PC-9 (cell line): ENCODE results near the gene CES1. TPM values are rescaled to one million over a fixed set of nuclear protein-coding genes. Genes with fewer than 3 reads are reported as not detected.
A peak's percentile ranks its signal among the peaks of the same experiment; 100 is the strongest.
"Not testable (repeated sequence)": the region's sequence is repeated elsewhere in the genome, so short reads cannot be mapped to it uniquely, and the experiment has no call there.

Experiments used
- BruUV-seq: library from RNA; stranded (reverse); fragments of 400-500 nt; replicated peaks from 2 replicates; lab custom pipeline; 2021; lab: Mats Ljungman, UMichigan
- CTCF ChIA-PET: fragments of 300-600 bp; sonication (Branson Sonifier 250); formaldehyde crosslinking; loops from one replicate; lab custom pipeline; 2022; ENCODE audit warnings: antibody characterized with exemption; lab: Charles Lee
- POLR2A ChIA-PET: fragments of 300-600 bp; sonication (Branson Sonifier 250); formaldehyde crosslinking; loops from one replicate; lab custom pipeline; 2022; ENCODE audit warnings: antibody characterized with exemption; ENCODE audit not compliant: unreplicated experiment; lab: Charles Lee
- DNase-seq, 2 experiments: peaks; one replicate each; pipeline versions ENCODE4 v3.0.0 to v3.0.0-alpha.2; 2015 to 2022; ENCODE audit warnings: mixed read lengths in 1 of 2
- H2AFZ ChIP-seq: fragments of 200-600 bp; sonication (generic); 2 replicates; pipeline ENCODE4 v1.8.1; 2017; ENCODE audit warnings: antibody characterized with exemption
- H3F3A ChIP-seq: fragments of 200-600 bp; sonication (generic); 2 replicates; pipeline ENCODE4 v1.8.1; 2017; ENCODE audit warnings: antibody characterized with exemption, mild to moderate bottlenecking, low read depth; ENCODE audit not compliant: insufficient read depth
- H3K27ac ChIP-seq: fragments of 200-600 bp; sonication (generic); 2 replicates; pipeline ENCODE4 v1.6.1; 2016; ENCODE audit warnings: mixed run types
- H3K27me3 ChIP-seq: fragments of 200-600 bp; sonication (generic); 2 replicates; pipeline ENCODE4 v1.6.1; 2016; ENCODE audit warnings: low read depth, mixed run types; ENCODE audit not compliant: insufficient read depth
- H3K36me3 ChIP-seq: fragments of 200-600 bp; sonication (generic); 2 replicates; pipeline ENCODE4 v1.6.1; 2016; ENCODE audit warnings: low read depth, mixed run types
- H3K4me1 ChIP-seq: fragments of 200-600 bp; sonication (generic); replicated peaks from 2 replicates; pipeline ENCODE4 v1.6.1; 2016; ENCODE audit warnings: mixed run types; ENCODE audit not compliant: insufficient read depth
- H3K4me2 ChIP-seq: fragments of 200-600 bp; sonication (generic); 2 replicates; pipeline ENCODE4 v1.6.1; 2017; ENCODE audit warnings: mixed run types
- H3K4me3 ChIP-seq: fragments of 200-600 bp; sonication (generic); 2 replicates; pipeline ENCODE4 v1.6.1; 2016; ENCODE audit warnings: mixed run types
- H3K79me2 ChIP-seq: fragments of 200-600 bp; sonication (generic); 2 replicates; pipeline ENCODE4 v1.6.1; 2017; ENCODE audit warnings: low read depth, mixed run types
- H3K9me2 ChIP-seq: fragments of 200-600 bp; sonication (generic); 2 replicates; pipeline ENCODE4 v1.8.1; 2017; ENCODE audit warnings: mild to moderate bottlenecking; ENCODE audit not compliant: insufficient read depth
- H3K9me3 ChIP-seq: fragments of 200-600 bp; sonication (generic); 2 replicates; pipeline ENCODE4 v1.8.1; 2016; ENCODE audit warnings: low read depth; ENCODE audit not compliant: insufficient read depth
- H4K20me1 ChIP-seq: fragments of 200-600 bp; sonication (generic); 2 replicates; pipeline ENCODE4 v1.8.1; 2017; ENCODE audit not compliant: insufficient read depth
- EZH2 ChIP-seq: fragments of 200-600 bp; sonication (generic); IDR thresholded peaks from 2 replicates; pipeline ENCODE4 v1.8.0; 2017; ENCODE audit warnings: antibody characterized with exemption, low read depth
- intact Hi-C: fragments of 100-400 bp; cut with micrococcal nuclease; formaldehyde crosslinking; loops from one replicate; pipeline ENCODE4 v1.10.0; 2022; ENCODE audit not compliant: unreplicated experiment
- total RNA-seq: library from RNA; stranded (reverse); gene quantifications from 2 replicates; pipeline ENCODE4 v1.2.3, GENCODE V29; 2021
- TF ChIP-seq, protein P1 (sequence below): fragments of 200-600 bp; sonication (generic); conservative IDR thresholded peaks from 2 replicates; pipeline ENCODE4 v1.6.1; 2017; ENCODE audit warnings: mixed run types, antibody characterized with exemption, mild to moderate bottlenecking, moderate library complexity

CES1 gene
- total RNA-seq, 1 experiment from 2014 or later: 107 TPM

DNA sequence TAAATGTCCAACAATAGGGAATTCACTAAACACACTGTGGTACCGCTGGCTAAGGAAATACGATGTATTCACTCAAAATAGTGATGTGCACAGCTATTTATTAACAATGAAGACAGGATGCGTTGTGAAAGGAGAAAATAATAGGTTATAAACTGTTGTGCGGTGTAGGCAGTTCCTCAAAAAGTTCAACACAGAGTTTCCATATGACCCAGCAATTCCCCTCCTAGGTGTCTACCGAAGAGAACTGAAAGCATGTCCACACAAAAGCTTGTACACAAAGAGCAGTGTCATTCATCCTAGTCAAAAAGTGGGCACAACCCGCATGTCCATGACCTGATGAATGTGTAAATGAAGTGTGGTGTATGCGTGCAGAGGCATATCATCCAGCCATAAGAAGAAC lies 1.2 kb upstream of the CES1 start:
- intact Hi-C loops: loop anchor here (5.0 to 10.0 kb wide), 2 partner anchors 79 to 362 kb away; no protein-coding TSS in a partner anchor
- TF ChIP-seq EZH2: no peak
- TF ChIP-seq, protein P1, sequence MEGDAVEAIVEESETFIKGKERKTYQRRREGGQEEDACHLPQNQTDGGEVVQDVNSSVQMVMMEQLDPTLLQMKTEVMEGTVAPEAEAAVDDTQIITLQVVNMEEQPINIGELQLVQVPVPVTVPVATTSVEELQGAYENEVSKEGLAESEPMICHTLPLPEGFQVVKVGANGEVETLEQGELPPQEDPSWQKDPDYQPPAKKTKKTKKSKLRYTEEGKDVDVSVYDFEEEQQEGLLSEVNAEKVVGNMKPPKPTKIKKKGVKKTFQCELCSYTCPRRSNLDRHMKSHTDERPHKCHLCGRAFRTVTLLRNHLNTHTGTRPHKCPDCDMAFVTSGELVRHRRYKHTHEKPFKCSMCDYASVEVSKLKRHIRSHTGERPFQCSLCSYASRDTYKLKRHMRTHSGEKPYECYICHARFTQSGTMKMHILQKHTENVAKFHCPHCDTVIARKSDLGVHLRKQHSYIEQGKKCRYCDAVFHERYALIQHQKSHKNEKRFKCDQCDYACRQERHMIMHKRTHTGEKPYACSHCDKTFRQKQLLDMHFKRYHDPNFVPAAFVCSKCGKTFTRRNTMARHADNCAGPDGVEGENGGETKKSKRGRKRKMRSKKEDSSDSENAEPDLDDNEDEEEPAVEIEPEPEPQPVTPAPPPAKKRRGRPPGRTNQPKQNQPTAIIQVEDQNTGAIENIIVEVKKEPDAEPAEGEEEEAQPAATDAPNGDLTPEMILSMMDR: no peak
- no peak overlapping the region for H3K27ac ChIP-seq
- no peak overlapping the region for H3K4me2 ChIP-seq
- no peak overlapping the region for H2AFZ ChIP-seq
- peaks cover 11% of the 10 kb centered on the region for H3F3A ChIP-seq
- no peaks in the 10 kb centered on the region for H3K9me3 ChIP-seq
- ChIA-PET POLR2A (no interaction called here), CTCF (no interaction called here)
- no peak for DNase-seq
- no peaks in the 10 kb centered on the region for H3K27me3 ChIP-seq
- no peaks in the 10 kb centered on the region for H3K79me2 ChIP-seq
- H3K36me3 ChIP-seq: no peaks in the 10 kb centered on the region
- BruUV-seq: no TSS peak
- H3K4me1 ChIP-seq: peaks cover 35% of the 10 kb centered on the region
- no peaks in the 10 kb centered on the region for H3K9me2 ChIP-seq
- H3K4me3 ChIP-seq: no peak overlapping the region
- no peaks in the 10 kb centered on the region for H4K20me1 ChIP-seq

DNA sequence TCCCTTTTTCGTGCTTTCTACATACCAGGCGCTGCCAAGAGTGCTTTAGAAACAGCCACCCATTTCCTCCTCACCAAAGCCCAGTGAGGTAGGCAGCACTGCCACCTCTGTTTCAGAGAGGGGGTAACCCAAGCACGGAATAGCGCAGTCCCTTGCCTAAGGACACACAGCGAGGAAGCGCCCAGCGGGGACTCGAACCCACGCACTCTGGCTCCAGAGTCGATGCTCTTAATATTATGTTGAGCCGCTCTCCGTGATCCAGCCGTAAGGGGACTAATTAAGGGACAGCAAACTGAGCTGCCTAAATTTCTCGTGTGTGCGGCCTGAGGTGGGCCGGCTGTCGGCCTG lies 497 bp downstream of the CES1 start:
- no peaks in the 10 kb centered on the region for H3K79me2 ChIP-seq
- H3K27me3 ChIP-seq: no peaks in the 10 kb centered on the region
- H3K4me1 ChIP-seq: peaks cover 31% of the 10 kb centered on the region
- no peak for DNase-seq
- intact Hi-C loops: loop anchor here (5.0 to 10.0 kb wide), 2 partner anchors 78 to 360 kb away; no protein-coding TSS in a partner anchor
- no peaks in the 10 kb centered on the region for H3K9me3 ChIP-seq
- H3K27ac ChIP-seq: no peak overlapping the region
- H3K4me3 ChIP-seq: no peak overlapping the region
- ChIA-PET POLR2A (no interaction called here), CTCF (interaction anchor here (0.6 kb wide), 2 partner anchors 304 to 577 kb away, joined by 3 to 5 read pairs; no protein-coding TSS in a partner anchor)
- TF ChIP-seq, protein P1: no peak
- no peak for TF ChIP-seq EZH2
- no peaks in the 10 kb centered on the region for H4K20me1 ChIP-seq
- H3K9me2 ChIP-seq: no peaks in the 10 kb centered on the region
- H3F3A ChIP-seq: peaks cover 11% of the 10 kb centered on the region
- no peak overlapping the region for H3K4me2 ChIP-seq
- TSS peak; percentile 62 for BruUV-seq
- H3K36me3 ChIP-seq: no peaks in the 10 kb centered on the region
- H2AFZ ChIP-seq: no peak overlapping the region

DNA sequence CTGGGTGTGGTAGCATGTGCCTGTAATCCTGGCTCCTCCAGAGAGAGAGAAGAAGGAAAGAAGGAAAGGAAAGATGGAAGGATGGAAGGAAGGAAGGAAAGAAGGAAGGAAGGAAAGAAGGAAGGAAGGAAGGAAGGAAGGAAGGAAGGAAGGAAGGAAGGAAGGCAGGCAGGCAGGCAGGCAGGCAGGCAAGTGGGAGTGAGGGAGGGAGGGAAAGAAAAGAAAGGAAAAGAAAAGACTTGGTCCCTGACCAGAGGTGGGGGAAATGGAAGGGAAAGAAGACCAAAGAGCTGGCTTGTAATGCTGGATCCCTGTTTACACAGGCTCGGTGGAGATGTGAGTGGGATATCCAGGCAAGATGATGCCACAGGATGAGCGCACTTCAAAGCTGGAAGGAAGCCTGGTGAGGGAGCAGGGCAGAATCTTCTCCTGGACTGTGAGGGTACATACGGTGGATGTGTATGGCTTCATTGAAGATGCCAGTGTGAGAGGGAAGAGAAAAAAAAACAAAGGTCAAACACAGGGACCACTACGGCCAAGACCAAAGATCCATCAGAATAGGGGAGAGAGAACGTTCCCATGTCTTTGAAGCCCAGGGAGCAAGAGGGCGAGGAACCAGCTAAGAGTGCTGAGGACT lies 2.1 kb downstream of the CES1 start:
- no peak overlapping the region for H2AFZ ChIP-seq
- no peaks in the 10 kb centered on the region for H3K36me3 ChIP-seq
- no peaks in the 10 kb centered on the region for H4K20me1 ChIP-seq
- no peak for DNase-seq
- peaks cover 3% of the 10 kb centered on the region for H3F3A ChIP-seq
- H3K27me3 ChIP-seq: no peaks in the 10 kb centered on the region
- no peaks in the 10 kb centered on the region for H3K9me2 ChIP-seq
- intact Hi-C loops: loop anchor here (5.0 to 10.0 kb wide), 2 partner anchors 76 to 358 kb away; no protein-coding TSS in a partner anchor
- H3K4me1 ChIP-seq: peaks cover 16% of the 10 kb centered on the region
- no peak overlapping the region for H3K4me3 ChIP-seq
- no peaks in the 10 kb centered on the region for H3K9me3 ChIP-seq
- BruUV-seq: no TSS peak
- H3K4me2 ChIP-seq: no peak overlapping the region
- POLR2A ChIA-PET: no interaction called here
- CTCF ChIA-PET: interaction anchor here (0.7 kb wide), 1 partner anchor 155 kb away, joined by 6 read pairs; no protein-coding TSS in a partner anchor
- TF ChIP-seq, protein P1: no peak
- TF ChIP-seq EZH2: no peak
- no peak overlapping the region for H3K27ac ChIP-seq
- H3K79me2 ChIP-seq: no peaks in the 10 kb centered on the region

DNA sequence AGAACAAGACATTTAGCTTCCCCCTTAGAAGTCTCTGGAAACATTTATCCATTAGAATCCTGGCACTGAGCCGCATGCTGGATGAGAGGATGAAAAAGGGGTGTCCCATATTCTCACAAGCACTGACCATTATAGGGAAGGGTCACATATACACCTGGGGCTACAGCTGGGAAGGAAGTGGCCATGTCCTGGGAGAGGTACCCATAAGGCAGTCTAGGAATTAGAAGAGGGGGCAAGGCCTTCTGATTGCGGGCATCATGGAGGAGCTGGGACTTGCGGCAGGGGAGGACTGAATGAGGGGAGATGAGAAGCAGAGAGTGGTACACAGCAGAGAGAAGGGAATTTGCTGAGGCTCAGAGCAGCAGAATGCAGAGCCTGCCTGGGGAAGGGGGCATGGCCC lies 3.7 kb downstream of the CES1 start:
- H3F3A ChIP-seq, H3K4me1 ChIP-seq, intact Hi-C loops, H3K79me2 ChIP-seq, H3K27me3 ChIP-seq, H3K36me3 ChIP-seq, H3K4me2 ChIP-seq, POLR2A ChIA-PET, H2AFZ ChIP-seq, DNase-seq, H3K9me2 ChIP-seq, H3K4me3 ChIP-seq, H3K27ac ChIP-seq, BruUV-seq, H3K9me3 ChIP-seq, H4K20me1 ChIP-seq: not testable (repeated sequence)
- CTCF ChIA-PET: interaction anchor here (0.6 kb wide), 1 partner anchor 873 kb away, joined by 9 read pairs; no protein-coding TSS in a partner anchor
